ENCODE results near the gene RXFP3. TPM values are rescaled to one million over a fixed set of nuclear protein-coding genes. Genes with fewer than 3 reads are reported as not detected.

Gene RXFP3
- total and polyA plus RNA-seq, 2 of the 8 experiments (the other 6 are each of a cell fraction or from before 2014, with no cell fraction given) = 0.15 TPM; not detected in 1

DNA sequence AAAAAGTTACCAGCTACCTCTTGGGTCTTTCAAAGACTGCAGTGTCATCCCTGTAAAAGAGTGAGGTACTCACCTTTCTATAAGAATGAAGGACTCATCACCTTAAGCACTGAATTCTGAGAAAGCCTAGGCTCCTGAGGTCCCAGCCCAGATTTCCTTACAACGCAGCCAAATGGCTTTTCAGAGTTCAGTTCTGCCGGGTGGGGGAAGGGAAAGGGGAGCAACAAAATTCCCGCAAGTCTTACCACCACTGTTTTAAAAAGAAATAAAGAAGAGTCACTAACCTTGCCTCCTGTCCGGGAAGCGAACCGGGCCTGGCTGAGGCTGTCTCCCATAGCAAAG lies 44.8 kb upstream of the RXFP3 start:
- H3K36me3 ChIP-seq (ENCODE audit: control insufficient read depth in 2 of 4, insufficient read depth in 4 of 4, low read length in 3 of 4) = no peaks in the 10 kb centered on the region
- H3K27me3 ChIP-seq (replicated peaks in 1 of 4; ENCODE audit: control insufficient read depth in 3 of 4, extremely low read depth in 1 of 4, insufficient read depth in 3 of 4, low read length in 3 of 4) = no peaks in the 10 kb centered on the region; a peak in 1 of 7 replicates
- H2BK5ac ChIP-seq (ENCODE audit: low read depth, low read length) = no peak overlapping the region
- H3K27ac ChIP-seq (ENCODE audit: low read depth, low read length) = no peak overlapping the region
- H3K4me3 ChIP-seq (ENCODE audit: extremely low read depth in 1 of 4, insufficient read depth in 2 of 4, low read depth in 3 of 4, low read length in 4 of 4) = peak overlapping the region; percentile 50 to 64 (median 56)
- H3K18ac ChIP-seq (ENCODE audit: extremely low read depth, low read length) = peak overlapping the region; percentile 4; the same call in 1 of the 2 replicates
- CTCF ChIA-PET (ENCODE audit: partially characterized antibody) = interaction anchor here (1.0 to 2.6 kb wide), 8 partner anchors 8 to 297 kb away, joined by 3 to 12 read pairs (median 4); partner anchors contain the start of gene RXFP3
- no peak overlapping the region for H3K14ac ChIP-seq (ENCODE audit: insufficient read length)
- H3K56ac ChIP-seq (replicated peaks; ENCODE audit: insufficient read length, low read depth, low read length) = no peak overlapping the region
- WGBS, 2 experiments (ENCODE audit: extremely low coverage in 1 of 2, insufficient coverage in 1 of 2, insufficient read length in 1 of 2, insufficient replicate concordance in 2 of 2, low coverage in 1 of 2, low lambda C conversion rate in 2 of 2, missing lambda C conversion rate in 1 of 2) = 4% methylated on average over 6 of the region's 6 CpGs; no CpG with 5 or more reads in 1 of the 2 experiments
- H3K4ac ChIP-seq (replicated peaks; ENCODE audit: insufficient read length, low read depth, low read length) = no peak overlapping the region
- peak overlapping the region; percentile 75 to 97 for H3K4me2 ChIP-seq (ENCODE audit: insufficient read depth in 1 of 2, low read depth in 2 of 2, low read length in 2 of 2)
- FAIRE-seq = no peak
- peak overlapping the region; percentile 1 to 67 (median 36); a peak in 5 of 7 replicates for H3K9ac ChIP-seq (replicated peaks in 1 of 4; ENCODE audit: extremely low read depth in 1 of 4, low read depth in 3 of 4, low read length in 3 of 4)
- no peak overlapping the region for H2BK20ac ChIP-seq (ENCODE audit: low read length)
- no peak overlapping the region for H3K23ac ChIP-seq (ENCODE audit: insufficient read length)
- H3K79me1 ChIP-seq (ENCODE audit: low read depth, low read length) = no peaks in the 10 kb centered on the region; the same call in 1 of the 2 replicates
- H2BK12ac ChIP-seq (ENCODE audit: low read depth, low read length) = no peak overlapping the region
- no peak overlapping the region for H4K8ac ChIP-seq (ENCODE audit: extremely low read depth, insufficient read depth, low read length)
- no peak overlapping the region for H2BK15ac ChIP-seq (ENCODE audit: low read length)
- peaks cover 0 to 17% of the 10 kb centered on the region in 2 experiments; a peak in 1 of 4 replicates for H3K79me2 ChIP-seq (ENCODE audit: control insufficient read depth in 1 of 2, insufficient read depth in 2 of 2, low read length in 2 of 2)
- no peaks in the 10 kb centered on the region for H3K9me3 ChIP-seq (ENCODE audit: insufficient read depth in 2 of 2, low read depth in 1 of 2, low read length in 1 of 2)
- POLR2A ChIA-PET (ENCODE audit: partially characterized antibody) = interaction anchor here (1.0 to 1.1 kb wide), 4 partner anchors 8 to 60 kb away, joined by 3 to 4 read pairs (median 4); no protein-coding TSS in a partner anchor
- TF ChIP-seq SIRT6 (IDR thresholded peaks at IDR 0.05; ENCODE audit: low read length) = no peak
- TF ChIP-seq BRCA1 (IDR thresholded peaks at IDR 0.05; ENCODE audit: low read depth, low read length) = no peak
- no peak for TF ChIP-seq TAF7 (optimal IDR thresholded peaks at IDR 0.05; ENCODE audit: borderline replicate concordance, low read depth, low read length)
- 0 out of 4 replicates have a peak, but pooled peaks of 1 of the 2 experiments have one; percentile 10 for TF ChIP-seq SIN3A (conservative IDR thresholded peaks at IDR 0.05 in 1 of 2, IDR thresholded peaks at IDR 0.05 in 1 of 2; ENCODE audit: low read depth in 1 of 2, low read length in 2 of 2)
- TF ChIP-seq SP1 (IDR thresholded peaks at IDR 0.05; ENCODE audit: low read depth, low read length) = no peak
- no peak for TF ChIP-seq CREB1 (IDR thresholded peaks at IDR 0.05)
- TF ChIP-seq MAFK (IDR thresholded peaks at IDR 0.05; ENCODE audit: low read depth, low read length) = 0 out of 2 replicates have a peak, but pooled peaks have one; percentile 2
- H3K23me2 ChIP-seq (ENCODE audit: low read depth, low read length) = peaks cover 4% of the 10 kb centered on the region; the same call in 1 of the 2 replicates
- H2BK120ac ChIP-seq (replicated peaks; ENCODE audit: low read depth, low read length) = no peak overlapping the region
- H3K4me1 ChIP-seq (replicated peaks in 1 of 4; ENCODE audit: control insufficient read depth in 3 of 4, insufficient read depth in 4 of 4, low read length in 3 of 4) = peaks cover 4 to 18% (median 12%) of the 10 kb centered on the region in 4 experiments
- H4K91ac ChIP-seq (replicated peaks; ENCODE audit: insufficient read length, low read length) = no peak overlapping the region
- H2AFZ ChIP-seq (ENCODE audit: low read length) = no peak overlapping the region
- no peak for DNase-seq (ENCODE audit: low read depth in 1 of 2, low spot score in 2 of 2)
- H4K5ac ChIP-seq (ENCODE audit: insufficient read length, low read depth, low read length) = no peak overlapping the region
- H4K20me1 ChIP-seq (replicated peaks in 1 of 2; ENCODE audit: control insufficient read depth in 1 of 2, insufficient read depth in 2 of 2, low read length in 2 of 2) = no peaks in the 10 kb centered on the region
- H2AK5ac ChIP-seq (ENCODE audit: low read depth, low read length) = no peak overlapping the region
